Measurements from ENCODE around the gene MLLT1.

MLLT1 gene

GRCh38 chr19:6233056-6233826, 46.5 kb downstream of the MLLT1 start:
- no peak for TF ChIP-seq EZH2phosphoT487 (IDR thresholded peaks at IDR 0.05; ENCODE audit: borderline replicate concordance)
- TF ChIP-seq CTCF (conservative IDR thresholded peaks at IDR 0.05; ENCODE audit: low read length): no peak
- peaks cover 76% of the 10 kb centered on the region for H3K79me2 ChIP-seq (ENCODE audit: insufficient read depth, low read length)
- 0 out of 2 replicates have a peak, but pooled peaks cover 6% of the 10 kb centered on the region for H3F3A ChIP-seq (ENCODE audit: low read depth)
- no peak overlapping the region for H2AFZ ChIP-seq (ENCODE audit: low read length)
- no peaks in the 10 kb centered on the region for H3K9me3 ChIP-seq (ENCODE audit: insufficient read depth, low read depth, low read length)
- H3K4me2 ChIP-seq (ENCODE audit: low read depth, low read length, poor library complexity, severe bottlenecking): no peak overlapping the region
- H3K9ac ChIP-seq (ENCODE audit: low read depth, low read length, poor library complexity, severe bottlenecking): no peak overlapping the region
- peaks cover 16% of the 10 kb centered on the region; the same call in 1 of the 2 replicates for H3K36me3 ChIP-seq (ENCODE audit: insufficient read depth, low read length)
- no peaks in the 10 kb centered on the region for H3K27me3 ChIP-seq (ENCODE audit: insufficient read depth, low read length, poor library complexity, severe bottlenecking)
- peaks cover 11% of the 10 kb centered on the region for H3K4me1 ChIP-seq (ENCODE audit: insufficient read depth, low read length, poor library complexity, severe bottlenecking)
- H3K4me3 ChIP-seq (ENCODE audit: low read length, poor library complexity, severe bottlenecking): no peak overlapping the region
- H3K9me2 ChIP-seq (replicated peaks; ENCODE audit: low read depth, low read length): no peaks in the 10 kb centered on the region
- peaks cover 40% of the 10 kb centered on the region for H4K20me1 ChIP-seq (ENCODE audit: insufficient read depth, low read length, poor library complexity, severe bottlenecking)

GRCh38 chr19:6232601-6233055, 47.1 kb downstream of the MLLT1 start:
- no peak overlapping the region for H2AFZ ChIP-seq (ENCODE audit: low read length)
- H4K20me1 ChIP-seq (ENCODE audit: insufficient read depth, low read length, poor library complexity, severe bottlenecking): peaks cover 36% of the 10 kb centered on the region
- 0 out of 2 replicates have a peak, but pooled peaks cover under 1% of the 10 kb centered on the region for H3F3A ChIP-seq (ENCODE audit: low read depth)
- peaks cover 5% of the 10 kb centered on the region for H3K4me1 ChIP-seq (ENCODE audit: insufficient read depth, low read length, poor library complexity, severe bottlenecking)
- H3K9me2 ChIP-seq (replicated peaks; ENCODE audit: low read depth, low read length): no peaks in the 10 kb centered on the region
- TF ChIP-seq CTCF (conservative IDR thresholded peaks at IDR 0.05; ENCODE audit: low read length): no peak
- no peak for TF ChIP-seq EZH2phosphoT487 (IDR thresholded peaks at IDR 0.05; ENCODE audit: borderline replicate concordance)
- H3K4me3 ChIP-seq (ENCODE audit: low read length, poor library complexity, severe bottlenecking): no peak overlapping the region
- H3K9me3 ChIP-seq (ENCODE audit: insufficient read depth, low read depth, low read length): no peaks in the 10 kb centered on the region
- no peak overlapping the region for H3K9ac ChIP-seq (ENCODE audit: low read depth, low read length, poor library complexity, severe bottlenecking)
- H3K36me3 ChIP-seq (ENCODE audit: insufficient read depth, low read length): peaks cover 16% of the 10 kb centered on the region; the same call in 1 of the 2 replicates
- peaks cover 72% of the 10 kb centered on the region for H3K79me2 ChIP-seq (ENCODE audit: insufficient read depth, low read length)
- no peaks in the 10 kb centered on the region for H3K27me3 ChIP-seq (ENCODE audit: insufficient read depth, low read length, poor library complexity, severe bottlenecking)
- H3K4me2 ChIP-seq (ENCODE audit: low read depth, low read length, poor library complexity, severe bottlenecking): no peak overlapping the region

- H3K27me3 ChIP-seq (ENCODE audit: insufficient read depth, low read length, poor library complexity, severe bottlenecking): no peaks in the 10 kb centered on the region
- TF ChIP-seq EZH2phosphoT487 (IDR thresholded peaks at IDR 0.05; ENCODE audit: borderline replicate concordance) (no peak), CTCF (conservative IDR thresholded peaks at IDR 0.05; ENCODE audit: low read length) (no peak)
- H3K9me3 ChIP-seq (ENCODE audit: insufficient read depth, low read depth, low read length): no peaks in the 10 kb centered on the region
- H4K20me1 ChIP-seq (ENCODE audit: insufficient read depth, low read length, poor library complexity, severe bottlenecking): peaks cover 24% of the 10 kb centered on the region
- H3K4me2 ChIP-seq (ENCODE audit: low read depth, low read length, poor library complexity, severe bottlenecking): no peak overlapping the region
- H3K4me1 ChIP-seq (ENCODE audit: insufficient read depth, low read length, poor library complexity, severe bottlenecking): peaks cover 4% of the 10 kb centered on the region
- H3K79me2 ChIP-seq (ENCODE audit: insufficient read depth, low read length): peaks cover 58% of the 10 kb centered on the region
- H3K4me3 ChIP-seq (ENCODE audit: low read length, poor library complexity, severe bottlenecking): no peak overlapping the region
- H3K9ac ChIP-seq (ENCODE audit: low read depth, low read length, poor library complexity, severe bottlenecking): no peak overlapping the region
- peaks cover 29% of the 10 kb centered on the region; the same call in 1 of the 2 replicates for H3K36me3 ChIP-seq (ENCODE audit: insufficient read depth, low read length)
- no peak overlapping the region for H2AFZ ChIP-seq (ENCODE audit: low read length)
- no peaks in the 10 kb centered on the region for H3K9me2 ChIP-seq (replicated peaks; ENCODE audit: low read depth, low read length)
- H3F3A ChIP-seq (ENCODE audit: low read depth): no peaks in the 10 kb centered on the region
Observed at GRCh38 chr19:6230991-6231448, 48.8 kb downstream of the MLLT1 start.

Measured in Loucy (cell line).